GM23338 (cell line): ENCODE data around the gene WDR33. TPM values are rescaled to one million over a fixed set of nuclear protein-coding genes. Genes with fewer than 3 reads are reported as not detected.

ENCODE experiments used
- ATAC-seq: fragments of 200-7000 bp; cut with Tn5 transposase; 3 replicates; pipeline ENCODE4 v1.9.1; 2020
- DNase-seq: peaks from one replicate; pipeline ENCODE4 v3.0.0-alpha.2; 2015; ENCODE audit warnings: low spot score
- H2AFZ ChIP-seq: fragments of 200-600 bp; sonication (generic); 2 replicates; pipeline ENCODE4 v1.8.0; 2016; ENCODE audit warnings: antibody characterized with exemption, mild to moderate bottlenecking, moderate library complexity
- H3F3A ChIP-seq: fragments of 200-600 bp; sonication (generic); replicated peaks from 2 replicates; pipeline ENCODE4 v1.8.0; 2017; ENCODE audit warnings: antibody characterized with exemption, mixed run types, low read depth
- H3K27ac ChIP-seq: fragments of 200-600 bp; sonication (generic); 2 replicates; pipeline ENCODE4 v1.6.1; 2016; ENCODE audit warnings: low read depth
- H3K27me3 ChIP-seq: fragments of 200-600 bp; sonication (generic); 2 replicates; pipeline ENCODE4 v1.8.0; 2016; ENCODE audit warnings: mild to moderate bottlenecking, mixed run types, moderate library complexity; ENCODE audit not compliant: insufficient read depth
- H3K36me3 ChIP-seq: fragments of 200-600 bp; sonication (generic); 2 replicates; pipeline ENCODE4 v1.8.0; 2016; ENCODE audit warnings: mild to moderate bottlenecking; ENCODE audit not compliant: insufficient read depth
- H3K4me1 ChIP-seq: fragments of 200-600 bp; sonication (generic); 2 replicates; pipeline ENCODE4 v1.8.0; 2016; ENCODE audit warnings: mild to moderate bottlenecking, moderate library complexity; ENCODE audit not compliant: insufficient read depth
- H3K4me2 ChIP-seq: fragments of 200-600 bp; sonication (generic); 2 replicates; pipeline ENCODE4 v1.7.1; 2017; ENCODE audit warnings: mixed run types
- H3K4me3 ChIP-seq: fragments of 200-600 bp; sonication (generic); 2 replicates; pipeline ENCODE4 v1.6.1; 2016; ENCODE audit warnings: mixed run types
- H3K79me2 ChIP-seq: fragments of 200-600 bp; sonication (generic); replicated peaks from 2 replicates; pipeline ENCODE4 v1.8.0; 2017; ENCODE audit warnings: mild to moderate bottlenecking; ENCODE audit not compliant: insufficient read depth
- H3K9me2 ChIP-seq: fragments of 200-600 bp; sonication (generic); 2 replicates; pipeline ENCODE4 v1.8.0; 2017; ENCODE audit not compliant: insufficient read depth
- H4K20me1 ChIP-seq: fragments of 200-600 bp; sonication (generic); replicated peaks from 2 replicates; pipeline ENCODE4 v1.8.0; 2017; ENCODE audit warnings: mild to moderate bottlenecking; ENCODE audit not compliant: insufficient read depth
- H3K27ac Mint-ChIP-seq: 2 replicates; pipeline ENCODE4 v1.8.0; 2020; ENCODE audit warnings: inconsistent platforms, mild to moderate bottlenecking, moderate library complexity, mixed read lengths
- H3K27me3 Mint-ChIP-seq: 3 replicates; pipeline ENCODE4 v1.8.0; 2022; ENCODE audit warnings: low read depth, mild to moderate bottlenecking, moderate library complexity, mixed read lengths, inconsistent platforms; ENCODE audit not compliant: insufficient read depth, poor library complexity
- H3K36me3 Mint-ChIP-seq: 3 replicates; pipeline ENCODE4 v1.8.0; 2021; ENCODE audit warnings: low read depth, mild to moderate bottlenecking, inconsistent platforms, moderate library complexity, mixed read lengths
- H3K4me1 Mint-ChIP-seq: 3 replicates; pipeline ENCODE4 v1.8.0; 2020; ENCODE audit warnings: mild to moderate bottlenecking, inconsistent platforms, mixed read lengths
- H3K4me3 Mint-ChIP-seq: 3 replicates; pipeline ENCODE4 v1.8.0; 2021; ENCODE audit warnings: moderate library complexity, mild to moderate bottlenecking, inconsistent platforms, mixed read lengths
- H3K9me3 Mint-ChIP-seq: 3 replicates; pipeline ENCODE4 v1.8.0; 2020; ENCODE audit warnings: moderate library complexity, mild to moderate bottlenecking, inconsistent platforms, mixed read lengths
- CREB1 ChIP-seq: fragments of 250-450 bp; sonication (Bioruptor Pico); IDR thresholded peaks from 2 replicates; pipeline ENCODE4 v1.5.0; 2020; ENCODE audit warnings: low read depth, mild to moderate bottlenecking, moderate library complexity
- EZH2 ChIP-seq: fragments of 200-600 bp; sonication (generic); IDR thresholded peaks from one replicate; pipeline ENCODE4 v1.8.0; 2017; ENCODE audit warnings: antibody characterized with exemption, mild to moderate bottlenecking, low read depth; ENCODE audit not compliant: unreplicated experiment
- EZH2phosphoT487 ChIP-seq: fragments of 200-600 bp; sonication (generic); IDR thresholded peaks from one replicate; pipeline ENCODE4 v1.8.1; 2018; ENCODE audit warnings: antibody characterized with exemption; ENCODE audit not compliant: unreplicated experiment
- JUNB ChIP-seq: IDR thresholded peaks from one replicate; pipeline ENCODE4 v1.6.1; 2016; ENCODE audit warnings: antibody characterized with exemption; ENCODE audit not compliant: unreplicated experiment
- NANOG ChIP-seq: IDR thresholded peaks from 2 replicates; pipeline ENCODE4 v1.6.1; 2016; ENCODE audit warnings: antibody characterized with exemption, borderline replicate concordance
- POLR2AphosphoS5 ChIP-seq: IDR thresholded peaks from 2 replicates; pipeline ENCODE4 v1.6.1; 2016; ENCODE audit warnings: antibody characterized with exemption, low read depth
- STAT1 ChIP-seq: IDR thresholded peaks from one replicate; pipeline ENCODE4 v1.6.1; 2016; ENCODE audit warnings: antibody characterized with exemption; ENCODE audit not compliant: unreplicated experiment
- ZNF114 ChIP-seq: fragments of 250-450 bp; sonication (Bioruptor Pico); IDR thresholded peaks from 2 replicates; pipeline ENCODE4 v1.5.0; 2020; ENCODE audit warnings: mild to moderate bottlenecking, moderate library complexity
- ZNF331 ChIP-seq: fragments of 250-450 bp; sonication (Bioruptor Pico); IDR thresholded peaks from 2 replicates; pipeline ENCODE4 v1.5.0; 2020; ENCODE audit warnings: low read depth, mild to moderate bottlenecking, moderate library complexity
- polyA plus RNA-seq: library from polyadenylated mRNA; unstranded; fragments of >200 nt; fragmentation: Nextera tagmentation; extraction: Ambion mirVana; gene quantifications from 2 replicates; pipeline ENCODE4 v1.2.1, GENCODE V29; 2016
- total RNA-seq: library from RNA; depleted of rRNA; stranded (reverse); fragments of >200 nt; shearing (Covaris generic); gene quantifications from 2 replicates; pipeline ENCODE4 v1.2.3, GENCODE V29; 2014
- TF ChIP-seq, protein P1 (sequence below): fragments of 250-450 bp; sonication (Bioruptor Pico); IDR thresholded peaks from 2 replicates; pipeline ENCODE4 v1.5.0; 2020; ENCODE audit warnings: mild to moderate bottlenecking, moderate library complexity
- TF ChIP-seq, protein P2 (sequence below), 2 experiments: fragments of 200-600 bp in 1 of 2; sonication (generic) in 1 of 2; conservative IDR thresholded peaks; 2 replicates each; pipeline versions ENCODE4 v1.5.1 to v1.6.1; 2016 to 2017; ENCODE audit warnings: antibody characterized with exemption in 2 of 2, low read depth in 2 of 2, mild to moderate bottlenecking in 2 of 2, moderate library complexity in 1 of 2
- TF ChIP-seq, protein P3 (sequence below): IDR thresholded peaks from 2 replicates; pipeline ENCODE4 v1.6.1; 2016; ENCODE audit warnings: antibody characterized with exemption
- TF ChIP-seq, protein P4 (sequence below): IDR thresholded peaks from one replicate; pipeline ENCODE4 v1.6.1; 2018; ENCODE audit warnings: antibody characterized with exemption; ENCODE audit not compliant: unreplicated experiment

The WDR33 gene
- total and polyA plus RNA-seq, 2 experiments from 2014 or later: 37.2 to 54.7 TPM

DNA sequence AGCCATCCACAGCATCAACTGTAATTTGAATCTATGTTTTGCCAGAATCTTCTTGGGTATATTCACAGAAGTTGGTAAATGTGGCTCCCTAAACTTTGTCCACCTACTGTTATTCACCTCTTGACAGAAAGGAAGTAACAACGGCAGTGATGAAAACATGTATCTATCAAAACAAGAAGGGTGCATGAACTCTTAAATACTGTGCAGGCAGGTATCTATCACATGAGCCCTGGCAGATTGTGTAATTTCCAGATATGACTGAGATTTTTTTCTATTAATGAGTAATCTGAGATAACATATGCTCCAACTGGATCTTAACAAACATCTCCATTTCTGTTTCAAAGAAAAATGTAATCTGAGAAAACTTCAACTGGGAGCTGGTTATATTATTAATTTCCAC lies 73.1 kb downstream of the WDR33 start:
- no peak overlapping the region for H3K27ac Mint-ChIP-seq

More for the DNA sequence above, 73.1 kb downstream of the WDR33 start:
- Histone ChIP-seq H2AFZ (no peak overlapping the region), H3K4me3 (no peak overlapping the region), H3K36me3 (0 out of 2 replicates have a peak, but pooled peaks cover 3% of the 10 kb centered on the region), H3K4me2 (no peak overlapping the region), H4K20me1 (peaks cover 16% of the 10 kb centered on the region), H3F3A (no peaks in the 10 kb centered on the region), H3K27me3 (no peaks in the 10 kb centered on the region), H3K27ac (no peak overlapping the region), H3K4me1 (no peaks in the 10 kb centered on the region), H3K9me2 (no peaks in the 10 kb centered on the region), H3K79me2 (0 out of 2 replicates have a peak, but pooled peaks cover 3% of the 10 kb centered on the region)
- no peaks in the 10 kb centered on the region for H3K4me1 Mint-ChIP-seq
- no peak overlapping the region for H3K4me3 Mint-ChIP-seq
- no peaks in the 10 kb centered on the region for H3K9me3 Mint-ChIP-seq
- no peak for ATAC-seq
- H3K27me3 Mint-ChIP-seq: peaks cover 4% of the 10 kb centered on the region
- H3K36me3 Mint-ChIP-seq: no peaks in the 10 kb centered on the region; the same call in 1 of the 3 replicates
- TF ChIP-seq, protein P1, sequence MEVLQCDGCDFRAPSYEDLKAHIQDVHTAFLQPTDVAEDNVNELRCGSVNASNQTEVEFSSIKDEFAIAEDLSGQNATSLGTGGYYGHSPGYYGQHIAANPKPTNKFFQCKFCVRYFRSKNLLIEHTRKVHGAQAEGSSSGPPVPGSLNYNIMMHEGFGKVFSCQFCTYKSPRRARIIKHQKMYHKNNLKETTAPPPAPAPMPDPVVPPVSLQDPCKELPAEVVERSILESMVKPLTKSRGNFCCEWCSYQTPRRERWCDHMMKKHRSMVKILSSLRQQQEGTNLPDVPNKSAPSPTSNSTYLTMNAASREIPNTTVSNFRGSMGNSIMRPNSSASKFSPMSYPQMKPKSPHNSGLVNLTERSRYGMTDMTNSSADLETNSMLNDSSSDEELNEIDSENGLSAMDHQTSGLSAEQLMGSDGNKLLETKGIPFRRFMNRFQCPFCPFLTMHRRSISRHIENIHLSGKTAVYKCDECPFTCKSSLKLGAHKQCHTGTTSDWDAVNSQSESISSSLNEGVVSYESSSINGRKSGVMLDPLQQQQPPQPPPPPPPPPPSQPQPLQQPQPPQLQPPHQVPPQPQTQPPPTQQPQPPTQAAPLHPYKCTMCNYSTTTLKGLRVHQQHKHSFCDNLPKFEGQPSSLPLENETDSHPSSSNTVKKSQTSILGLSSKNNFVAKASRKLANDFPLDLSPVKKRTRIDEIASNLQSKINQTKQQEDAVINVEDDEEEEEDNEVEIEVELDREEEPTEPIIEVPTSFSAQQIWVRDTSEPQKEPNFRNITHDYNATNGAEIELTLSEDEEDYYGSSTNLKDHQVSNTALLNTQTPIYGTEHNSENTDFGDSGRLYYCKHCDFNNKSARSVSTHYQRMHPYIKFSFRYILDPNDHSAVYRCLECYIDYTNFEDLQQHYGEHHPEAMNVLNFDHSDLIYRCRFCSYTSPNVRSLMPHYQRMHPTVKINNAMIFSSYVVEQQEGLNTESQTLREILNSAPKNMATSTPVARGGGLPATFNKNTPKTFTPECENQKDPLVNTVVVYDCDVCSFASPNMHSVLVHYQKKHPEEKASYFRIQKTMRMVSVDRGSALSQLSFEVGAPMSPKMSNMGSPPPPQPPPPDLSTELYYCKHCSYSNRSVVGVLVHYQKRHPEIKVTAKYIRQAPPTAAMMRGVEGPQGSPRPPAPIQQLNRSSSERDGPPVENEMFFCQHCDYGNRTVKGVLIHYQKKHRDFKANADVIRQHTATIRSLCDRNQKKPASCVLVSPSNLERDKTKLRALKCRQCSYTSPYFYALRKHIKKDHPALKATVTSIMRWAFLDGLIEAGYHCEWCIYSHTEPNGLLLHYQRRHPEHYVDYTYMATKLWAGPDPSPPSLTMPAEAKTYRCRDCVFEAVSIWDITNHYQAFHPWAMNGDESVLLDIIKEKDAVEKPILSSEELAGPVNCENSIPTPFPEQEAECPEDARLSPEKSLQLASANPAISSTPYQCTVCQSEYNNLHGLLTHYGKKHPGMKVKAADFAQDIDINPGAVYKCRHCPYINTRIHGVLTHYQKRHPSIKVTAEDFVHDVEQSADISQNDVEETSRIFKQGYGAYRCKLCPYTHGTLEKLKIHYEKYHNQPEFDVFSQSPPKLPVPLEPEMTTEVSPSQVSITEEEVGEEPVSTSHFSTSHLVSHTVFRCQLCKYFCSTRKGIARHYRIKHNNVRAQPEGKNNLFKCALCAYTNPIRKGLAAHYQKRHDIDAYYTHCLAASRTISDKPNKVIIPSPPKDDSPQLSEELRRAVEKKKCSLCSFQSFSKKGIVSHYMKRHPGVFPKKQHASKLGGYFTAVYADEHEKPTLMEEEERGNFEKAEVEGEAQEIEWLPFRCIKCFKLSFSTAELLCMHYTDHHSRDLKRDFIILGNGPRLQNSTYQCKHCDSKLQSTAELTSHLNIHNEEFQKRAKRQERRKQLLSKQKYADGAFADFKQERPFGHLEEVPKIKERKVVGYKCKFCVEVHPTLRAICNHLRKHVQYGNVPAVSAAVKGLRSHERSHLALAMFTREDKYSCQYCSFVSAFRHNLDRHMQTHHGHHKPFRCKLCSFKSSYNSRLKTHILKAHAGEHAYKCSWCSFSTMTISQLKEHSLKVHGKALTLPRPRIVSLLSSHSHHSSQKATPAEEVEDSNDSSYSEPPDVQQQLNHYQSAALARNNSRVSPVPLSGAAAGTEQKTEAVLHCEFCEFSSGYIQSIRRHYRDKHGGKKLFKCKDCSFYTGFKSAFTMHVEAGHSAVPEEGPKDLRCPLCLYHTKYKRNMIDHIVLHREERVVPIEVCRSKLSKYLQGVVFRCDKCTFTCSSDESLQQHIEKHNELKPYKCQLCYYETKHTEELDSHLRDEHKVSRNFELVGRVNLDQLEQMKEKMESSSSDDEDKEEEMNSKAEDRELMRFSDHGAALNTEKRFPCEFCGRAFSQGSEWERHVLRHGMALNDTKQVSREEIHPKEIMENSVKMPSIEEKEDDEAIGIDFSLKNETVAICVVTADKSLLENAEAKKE (CRISPR knock-in tag): no peak
- TF ChIP-seq, protein P2, sequence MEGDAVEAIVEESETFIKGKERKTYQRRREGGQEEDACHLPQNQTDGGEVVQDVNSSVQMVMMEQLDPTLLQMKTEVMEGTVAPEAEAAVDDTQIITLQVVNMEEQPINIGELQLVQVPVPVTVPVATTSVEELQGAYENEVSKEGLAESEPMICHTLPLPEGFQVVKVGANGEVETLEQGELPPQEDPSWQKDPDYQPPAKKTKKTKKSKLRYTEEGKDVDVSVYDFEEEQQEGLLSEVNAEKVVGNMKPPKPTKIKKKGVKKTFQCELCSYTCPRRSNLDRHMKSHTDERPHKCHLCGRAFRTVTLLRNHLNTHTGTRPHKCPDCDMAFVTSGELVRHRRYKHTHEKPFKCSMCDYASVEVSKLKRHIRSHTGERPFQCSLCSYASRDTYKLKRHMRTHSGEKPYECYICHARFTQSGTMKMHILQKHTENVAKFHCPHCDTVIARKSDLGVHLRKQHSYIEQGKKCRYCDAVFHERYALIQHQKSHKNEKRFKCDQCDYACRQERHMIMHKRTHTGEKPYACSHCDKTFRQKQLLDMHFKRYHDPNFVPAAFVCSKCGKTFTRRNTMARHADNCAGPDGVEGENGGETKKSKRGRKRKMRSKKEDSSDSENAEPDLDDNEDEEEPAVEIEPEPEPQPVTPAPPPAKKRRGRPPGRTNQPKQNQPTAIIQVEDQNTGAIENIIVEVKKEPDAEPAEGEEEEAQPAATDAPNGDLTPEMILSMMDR (conservative IDR thresholded peaks at IDR 0.05; ENCODE audit: low read depth in 2 of 2): no peak
- no peak for TF ChIP-seq CREB1
- no peak for TF ChIP-seq JUNB
- no peak for TF ChIP-seq ZNF331 (CRISPR knock-in tag)
- no peak for TF ChIP-seq EZH2
- no peak for TF ChIP-seq STAT1
- TF ChIP-seq, protein P3, sequence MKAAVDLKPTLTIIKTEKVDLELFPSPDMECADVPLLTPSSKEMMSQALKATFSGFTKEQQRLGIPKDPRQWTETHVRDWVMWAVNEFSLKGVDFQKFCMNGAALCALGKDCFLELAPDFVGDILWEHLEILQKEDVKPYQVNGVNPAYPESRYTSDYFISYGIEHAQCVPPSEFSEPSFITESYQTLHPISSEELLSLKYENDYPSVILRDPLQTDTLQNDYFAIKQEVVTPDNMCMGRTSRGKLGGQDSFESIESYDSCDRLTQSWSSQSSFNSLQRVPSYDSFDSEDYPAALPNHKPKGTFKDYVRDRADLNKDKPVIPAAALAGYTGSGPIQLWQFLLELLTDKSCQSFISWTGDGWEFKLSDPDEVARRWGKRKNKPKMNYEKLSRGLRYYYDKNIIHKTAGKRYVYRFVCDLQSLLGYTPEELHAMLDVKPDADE: no peak
- TF ChIP-seq POLR2AphosphoS5: no peak
- TF ChIP-seq NANOG: no peak
- TF ChIP-seq, protein P4, sequence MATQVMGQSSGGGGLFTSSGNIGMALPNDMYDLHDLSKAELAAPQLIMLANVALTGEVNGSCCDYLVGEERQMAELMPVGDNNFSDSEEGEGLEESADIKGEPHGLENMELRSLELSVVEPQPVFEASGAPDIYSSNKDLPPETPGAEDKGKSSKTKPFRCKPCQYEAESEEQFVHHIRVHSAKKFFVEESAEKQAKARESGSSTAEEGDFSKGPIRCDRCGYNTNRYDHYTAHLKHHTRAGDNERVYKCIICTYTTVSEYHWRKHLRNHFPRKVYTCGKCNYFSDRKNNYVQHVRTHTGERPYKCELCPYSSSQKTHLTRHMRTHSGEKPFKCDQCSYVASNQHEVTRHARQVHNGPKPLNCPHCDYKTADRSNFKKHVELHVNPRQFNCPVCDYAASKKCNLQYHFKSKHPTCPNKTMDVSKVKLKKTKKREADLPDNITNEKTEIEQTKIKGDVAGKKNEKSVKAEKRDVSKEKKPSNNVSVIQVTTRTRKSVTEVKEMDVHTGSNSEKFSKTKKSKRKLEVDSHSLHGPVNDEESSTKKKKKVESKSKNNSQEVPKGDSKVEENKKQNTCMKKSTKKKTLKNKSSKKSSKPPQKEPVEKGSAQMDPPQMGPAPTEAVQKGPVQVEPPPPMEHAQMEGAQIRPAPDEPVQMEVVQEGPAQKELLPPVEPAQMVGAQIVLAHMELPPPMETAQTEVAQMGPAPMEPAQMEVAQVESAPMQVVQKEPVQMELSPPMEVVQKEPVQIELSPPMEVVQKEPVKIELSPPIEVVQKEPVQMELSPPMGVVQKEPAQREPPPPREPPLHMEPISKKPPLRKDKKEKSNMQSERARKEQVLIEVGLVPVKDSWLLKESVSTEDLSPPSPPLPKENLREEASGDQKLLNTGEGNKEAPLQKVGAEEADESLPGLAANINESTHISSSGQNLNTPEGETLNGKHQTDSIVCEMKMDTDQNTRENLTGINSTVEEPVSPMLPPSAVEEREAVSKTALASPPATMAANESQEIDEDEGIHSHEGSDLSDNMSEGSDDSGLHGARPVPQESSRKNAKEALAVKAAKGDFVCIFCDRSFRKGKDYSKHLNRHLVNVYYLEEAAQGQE: no peak
- no peak for TF ChIP-seq ZNF114 (CRISPR knock-in tag)
- TF ChIP-seq EZH2phosphoT487: no peak
- DNase-seq: no peak
